Parathyroid adenoma (tissue), 2 donors: ENCODE results near the gene CASTOR1.

ENCODE experiments used
- H2AFZ ChIP-seq: fragments of 300-600 bp; sonication (generic); one replicate; pipeline ENCODE4 v1.7.0; 2017; ENCODE audit warnings: antibody characterized with exemption, mild to moderate bottlenecking
- H3K27ac ChIP-seq: fragments of 300-600 bp; sonication (generic); one replicate; pipeline ENCODE4 v1.7.0; 2017
- H3K27me3 ChIP-seq: fragments of 300-600 bp; sonication (generic); one replicate; pipeline ENCODE4 v1.7.0; 2017; ENCODE audit warnings: low read length; ENCODE audit not compliant: control insufficient read depth, insufficient read depth
- H3K36me3 ChIP-seq: fragments of 300-600 bp; sonication (generic); one replicate; pipeline ENCODE4 v1.7.0; 2017; ENCODE audit warnings: low read length; ENCODE audit not compliant: control insufficient read depth, insufficient read depth
- H3K4me1 ChIP-seq: fragments of 300-600 bp; sonication (generic); one replicate; pipeline ENCODE4 v1.7.0; 2017; ENCODE audit warnings: control low read depth
- H3K4me2 ChIP-seq: fragments of 300-600 bp; sonication (generic); one replicate; pipeline ENCODE4 v1.7.0; 2017; ENCODE audit warnings: low read length
- H3K4me3 ChIP-seq: fragments of 300-600 bp; sonication (generic); one replicate; pipeline ENCODE4 v1.7.0; 2017; ENCODE audit warnings: low read depth, low read length
- H3K79me2 ChIP-seq: fragments of 300-600 bp; sonication (generic); one replicate; pipeline ENCODE4 v1.7.0; 2017; ENCODE audit warnings: control low read depth
- H3K9ac ChIP-seq: fragments of 300-600 bp; sonication (generic); one replicate; pipeline ENCODE4 v1.7.0; 2017; ENCODE audit warnings: mild to moderate bottlenecking
- H3K9me3 ChIP-seq: fragments of 300-600 bp; sonication (generic); one replicate; pipeline ENCODE4 v1.7.0; 2017; ENCODE audit warnings: low read length; ENCODE audit not compliant: control insufficient read depth
- CTCF ChIP-seq: fragments of 300-600 bp; sonication (generic); IDR thresholded peaks from one replicate; pipeline ENCODE4 v1.7.0; 2017; ENCODE audit warnings: antibody characterized with exemption, mild to moderate bottlenecking
- donor health status: primary hyperparathyroidism.

The CASTOR1 gene

GRCh38 chr22:30275625-30276024 lies 13.7 kb downstream of the CASTOR1 start:
- no peak overlapping the region for H3K4me2 ChIP-seq
- no peak overlapping the region for H3K27ac ChIP-seq
- H3K36me3 ChIP-seq, result no peaks in the 10 kb centered on the region
- no peak overlapping the region for H3K4me3 ChIP-seq
- no peaks in the 10 kb centered on the region for H3K79me2 ChIP-seq
- no peak overlapping the region for H3K9ac ChIP-seq
- no peak for TF ChIP-seq CTCF
- peaks cover 2% of the 10 kb centered on the region for H3K4me1 ChIP-seq
- no peaks in the 10 kb centered on the region for H3K27me3 ChIP-seq
- H3K9me3 ChIP-seq, result no peaks in the 10 kb centered on the region
- H2AFZ ChIP-seq, result no peak overlapping the region

GRCh38 chr22:30274437-30274812 lies 14.9 kb downstream of the CASTOR1 start:
- peaks cover 3% of the 10 kb centered on the region for H3K4me1 ChIP-seq
- no peaks in the 10 kb centered on the region for H3K79me2 ChIP-seq
- no peak for TF ChIP-seq CTCF
- no peak overlapping the region for H3K4me2 ChIP-seq
- H2AFZ ChIP-seq, result no peak overlapping the region
- H3K36me3 ChIP-seq, result no peaks in the 10 kb centered on the region
- no peak overlapping the region for H3K9ac ChIP-seq
- H3K27me3 ChIP-seq, result no peaks in the 10 kb centered on the region
- no peaks in the 10 kb centered on the region for H3K9me3 ChIP-seq
- no peak overlapping the region for H3K27ac ChIP-seq
- no peak overlapping the region for H3K4me3 ChIP-seq

- Histone ChIP-seq H3K4me2 (no peak overlapping the region), H3K27me3 (no peaks in the 10 kb centered on the region), H3K9me3 (no peaks in the 10 kb centered on the region), H3K27ac (no peak overlapping the region), H3K36me3 (no peaks in the 10 kb centered on the region), H3K4me1 (peaks cover 3% of the 10 kb centered on the region), H3K4me3 (no peak overlapping the region), H2AFZ (no peak overlapping the region), H3K79me2 (no peaks in the 10 kb centered on the region), H3K9ac (no peak overlapping the region)
- no peak for TF ChIP-seq CTCF
Measured at GRCh38 chr22:30273711-30274436, 15.4 kb downstream of the CASTOR1 start.

- no peaks in the 10 kb centered on the region for H3K36me3 ChIP-seq
- peaks cover 3% of the 10 kb centered on the region for H3K4me1 ChIP-seq
- no peak overlapping the region for H3K27ac ChIP-seq
- no peak for TF ChIP-seq CTCF
- no peak overlapping the region for H3K9ac ChIP-seq
- no peak overlapping the region for H3K4me2 ChIP-seq
- no peaks in the 10 kb centered on the region for H3K9me3 ChIP-seq
- no peak overlapping the region for H3K4me3 ChIP-seq
- no peak overlapping the region for H2AFZ ChIP-seq
- no peaks in the 10 kb centered on the region for H3K27me3 ChIP-seq
- H3K79me2 ChIP-seq, result no peaks in the 10 kb centered on the region
Measured at GRCh38 chr22:30272781-30273601, 16.3 kb downstream of the CASTOR1 start.
